KG1 (cell line): ENCODE measurements around the gene PAGR1.

ENCODE experiments used
- DNase-seq: peaks from one replicate; lab custom pipeline; 2025; lab: John Stamatoyannopoulos, UW

The PAGR1 gene

GRCh38 chr16:29837841-29838240 lies 21.9 kb downstream of the PAGR1 start:
- DNase-seq = no peak

GRCh38 chr16:29839822-29840221 lies 23.9 kb downstream of the PAGR1 start:
- no peak for DNase-seq

GRCh38 chr16:29840240-29840639 lies 24.3 kb downstream of the PAGR1 start:
- DNase-seq = no peak

- no peak for DNase-seq
Observed at GRCh38 chr16:29841631-29842030, 25.7 kb downstream of the PAGR1 start.

- DNase-seq = no peak
Observed at GRCh38 chr16:29842732-29843346, 26.9 kb downstream of the PAGR1 start.

GRCh38 chr16:29843931-29844330 lies 28.0 kb downstream of the PAGR1 start:
- no peak for DNase-seq

- DNase-seq = no peak
Observed at GRCh38 chr16:29844575-29845331, 28.8 kb downstream of the PAGR1 start.

- DNase-seq = no peak
Observed at GRCh38 chr16:29845656-29846055, 29.7 kb downstream of the PAGR1 start.

GRCh38 chr16:29848420-29849297 lies 32.7 kb downstream of the PAGR1 start:
- peak; percentile 8 for DNase-seq

- no peak for DNase-seq
Observed at GRCh38 chr16:29849505-29849904, 33.6 kb downstream of the PAGR1 start.

- no peak for DNase-seq
Observed at GRCh38 chr16:29850998-29851397, 35.0 kb downstream of the PAGR1 start.

- DNase-seq = no peak
Observed at GRCh38 chr16:29852654-29853053, 36.7 kb downstream of the PAGR1 start.

GRCh38 chr16:29854520-29855100 lies 38.7 kb downstream of the PAGR1 start:
- DNase-seq = no peak

- DNase-seq = no peak
Observed at GRCh38 chr16:29857133-29857760, 41.3 kb downstream of the PAGR1 start.

- DNase-seq = no peak
Observed at GRCh38 chr16:29858149-29858849, 42.3 kb downstream of the PAGR1 start.

- DNase-seq = no peak
Observed at GRCh38 chr16:29858974-29859373, 43.0 kb downstream of the PAGR1 start.

GRCh38 chr16:29860218-29860617 lies 44.3 kb downstream of the PAGR1 start:
- DNase-seq = no peak

- no peak for DNase-seq
Observed at GRCh38 chr16:29862383-29862883, 46.5 kb downstream of the PAGR1 start.

- peak; percentile 97 for DNase-seq
Observed at GRCh38 chr16:29862884-29863668, 47.1 kb downstream of the PAGR1 start, which contains the start of gene CDIPT. TSS of gene CDIPT (minus strand) at chr16:29863226. CDS start at chr16:29862857, 369 bp downstream.

- no peak for DNase-seq
Observed at GRCh38 chr16:29863669-29863984, 47.7 kb downstream of the PAGR1 start.
